HG03432 (cell line): ENCODE data around the gene TRIM59.

ENCODE experiments used
- ATAC-seq: cut with Tn5 transposase; IDR thresholded peaks from one replicate; pipeline ENCODE4 v1.9.1; 2021; ENCODE audit warnings: mild to moderate bottlenecking, moderate library complexity; ENCODE audit not compliant: unreplicated experiment

The TRIM59 gene

GRCh38 chr3:160403796-160404470 lies 45.7 kb downstream of the TRIM59 start:
- no peak for ATAC-seq

DNA sequence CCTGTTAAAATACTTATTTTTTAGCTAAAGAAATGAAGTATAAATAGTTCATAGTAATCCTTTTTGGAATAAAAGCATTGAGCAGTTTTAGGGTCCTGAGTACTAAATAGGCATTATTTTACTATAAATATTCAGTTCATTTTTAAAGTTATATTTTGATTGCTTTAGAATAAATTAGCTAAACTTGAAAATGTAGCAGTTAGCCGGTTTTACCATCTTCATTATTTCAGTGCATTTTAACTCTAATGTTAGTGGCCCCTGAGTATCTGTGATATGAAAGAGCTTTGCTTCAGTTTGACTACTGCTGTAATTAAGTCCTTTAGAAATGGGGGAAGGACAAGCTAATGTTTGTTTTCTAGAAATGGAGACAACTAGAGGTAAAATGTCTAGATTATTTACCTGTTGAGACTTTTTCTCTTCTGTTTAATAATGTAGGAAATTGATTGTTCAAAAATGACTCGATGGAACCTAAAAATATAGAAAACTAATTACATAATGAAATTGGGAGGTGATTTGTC lies 46.5 kb downstream of the TRIM59 start:
- no peak for ATAC-seq

- ATAC-seq, result no peak
Measured at GRCh38 chr3:160402221-160403027, 47.2 kb downstream of the TRIM59 start.

- no peak for ATAC-seq
Measured at GRCh38 chr3:160401291-160402095, 48.1 kb downstream of the TRIM59 start.

DNA sequence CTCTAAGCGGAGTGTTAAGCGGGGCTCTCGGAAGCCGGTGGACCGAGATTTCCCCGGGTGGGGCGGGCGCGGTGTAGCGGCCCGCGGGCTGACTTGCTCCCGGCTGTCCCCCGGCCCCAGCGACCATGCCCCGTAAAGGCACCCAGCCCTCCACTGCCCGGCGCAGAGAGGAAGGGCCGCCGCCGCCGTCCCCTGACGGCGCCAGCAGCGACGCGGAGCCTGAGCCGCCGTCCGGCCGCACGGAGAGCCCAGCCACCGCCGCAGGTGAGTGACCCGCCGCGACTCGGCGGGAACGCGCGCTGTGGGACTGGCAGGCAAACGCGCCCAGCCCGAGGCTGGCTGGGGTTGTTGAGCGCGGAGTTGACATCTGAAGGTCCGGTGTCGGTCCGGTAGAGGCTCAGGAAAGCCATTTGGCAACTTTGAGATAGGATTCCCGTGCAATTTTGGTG lies 48.9 kb downstream of the TRIM59 start:
- ATAC-seq, result peak; percentile 15

DNA sequence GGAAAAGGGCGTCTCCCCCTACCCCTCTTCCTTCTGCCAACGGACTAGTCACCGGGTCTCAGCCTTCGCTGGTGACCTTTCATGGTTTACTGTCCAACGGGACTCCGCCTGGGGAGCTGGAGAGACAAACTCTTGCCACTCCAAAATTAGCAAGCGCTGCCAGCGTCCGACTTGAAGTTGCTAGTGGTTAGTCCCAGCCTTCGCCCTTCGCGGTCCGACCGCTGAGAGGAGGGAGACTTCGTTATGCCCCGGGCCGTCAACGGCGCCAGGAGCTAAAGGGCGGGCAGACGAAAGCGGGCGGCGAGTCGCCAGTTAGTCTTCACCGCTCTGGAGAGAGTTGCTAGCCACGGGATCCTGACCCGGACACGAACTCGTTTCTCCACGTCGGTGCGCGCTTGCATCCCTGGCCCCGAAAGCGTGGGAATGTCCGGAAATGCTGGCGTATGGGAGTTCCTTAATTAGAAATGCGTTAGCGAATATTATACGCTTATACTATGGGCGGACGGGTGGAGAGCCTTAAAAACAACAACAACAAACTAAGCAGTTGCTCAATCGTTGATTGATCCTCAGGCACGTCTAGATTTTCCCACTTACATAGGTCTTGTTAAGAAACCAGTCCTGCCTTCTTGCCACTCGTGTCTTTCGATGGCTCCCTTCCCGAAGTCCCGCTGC lies 49.4 kb downstream of the TRIM59 start:
- ATAC-seq, result peak; percentile 15

DNA sequence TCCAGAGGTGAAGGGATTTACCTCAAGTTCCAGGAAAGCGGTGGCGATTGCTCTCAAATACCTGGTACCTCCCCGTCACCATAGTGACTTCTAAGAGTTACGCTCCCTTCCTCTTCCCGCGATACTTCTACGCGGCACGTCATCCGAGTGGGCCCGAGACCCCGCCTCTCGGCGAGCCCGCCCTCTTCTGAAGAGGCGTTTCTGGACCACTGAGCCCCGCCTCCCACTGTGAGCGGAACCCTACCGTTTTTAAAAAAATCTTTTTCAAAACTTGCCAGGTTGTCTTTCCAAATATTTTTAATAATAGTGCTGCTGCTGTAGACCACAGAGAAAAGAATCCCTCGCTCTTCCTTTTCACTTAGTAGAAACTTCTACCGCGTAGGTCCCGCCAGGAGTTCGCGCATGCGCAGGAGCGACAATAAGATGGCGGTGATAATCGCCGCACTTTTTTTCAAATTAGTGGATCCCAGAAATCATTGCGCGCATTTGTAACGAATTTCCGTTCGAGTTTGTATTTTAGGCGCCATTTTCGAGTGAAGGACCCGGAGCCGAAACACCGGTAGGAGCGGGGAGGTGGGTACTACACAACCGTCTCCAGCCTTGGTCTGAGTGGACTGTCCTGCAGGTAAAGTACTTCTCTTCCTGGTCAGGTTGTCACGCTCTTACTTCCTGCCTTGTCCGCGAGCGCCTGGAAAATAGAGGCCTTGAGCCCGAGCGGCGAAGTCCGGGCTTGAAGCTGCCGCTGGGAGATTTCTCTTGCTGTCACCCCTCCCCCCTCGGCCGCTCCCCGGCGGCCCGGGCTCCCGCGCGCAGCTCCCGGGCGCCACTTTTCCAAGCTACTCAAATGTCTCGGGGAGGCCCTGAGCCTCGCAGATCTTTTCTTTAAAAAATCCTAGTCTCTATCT lies 50.2 kb downstream of the TRIM59 start, which contains the start of the genes IFT80 and SMC4:
Gene IFT80 (minus strand): TSS at position 101 of the 905 bp plus-strand sequence. CDS start 14,625 bp downstream, outside the sequence.
Gene SMC4 (plus strand): TSS at position 526 of the 905 bp plus-strand sequence. CDS start 1,177 bp downstream, outside the sequence.
- peak; percentile 95 for ATAC-seq

GRCh38 chr3:160398820-160399124 lies 50.8 kb downstream of the TRIM59 start:
- ATAC-seq, result peak; percentile 13

- no peak for ATAC-seq
Measured at GRCh38 chr3:160395297-160395696, 54.3 kb downstream of the TRIM59 start.

DNA sequence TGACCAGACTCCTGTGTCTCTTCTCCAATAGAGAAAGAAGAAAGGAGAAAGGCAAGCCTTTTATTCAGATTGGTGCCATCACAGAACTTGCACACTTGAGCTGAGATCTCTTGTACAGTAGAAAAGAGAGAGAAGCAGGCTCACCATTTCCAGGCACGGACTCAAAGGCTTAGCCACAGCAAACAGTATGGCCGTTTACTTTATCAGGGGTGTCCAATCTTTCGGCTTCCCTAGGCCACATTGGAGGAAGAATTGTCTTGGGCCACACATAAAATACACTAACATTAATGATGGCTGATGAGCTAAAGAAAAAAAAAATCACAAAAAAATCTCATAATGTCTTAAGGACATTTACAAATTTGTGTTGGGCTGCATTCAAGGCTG lies 55.6 kb downstream of the TRIM59 start:
- ATAC-seq, result no peak

DNA sequence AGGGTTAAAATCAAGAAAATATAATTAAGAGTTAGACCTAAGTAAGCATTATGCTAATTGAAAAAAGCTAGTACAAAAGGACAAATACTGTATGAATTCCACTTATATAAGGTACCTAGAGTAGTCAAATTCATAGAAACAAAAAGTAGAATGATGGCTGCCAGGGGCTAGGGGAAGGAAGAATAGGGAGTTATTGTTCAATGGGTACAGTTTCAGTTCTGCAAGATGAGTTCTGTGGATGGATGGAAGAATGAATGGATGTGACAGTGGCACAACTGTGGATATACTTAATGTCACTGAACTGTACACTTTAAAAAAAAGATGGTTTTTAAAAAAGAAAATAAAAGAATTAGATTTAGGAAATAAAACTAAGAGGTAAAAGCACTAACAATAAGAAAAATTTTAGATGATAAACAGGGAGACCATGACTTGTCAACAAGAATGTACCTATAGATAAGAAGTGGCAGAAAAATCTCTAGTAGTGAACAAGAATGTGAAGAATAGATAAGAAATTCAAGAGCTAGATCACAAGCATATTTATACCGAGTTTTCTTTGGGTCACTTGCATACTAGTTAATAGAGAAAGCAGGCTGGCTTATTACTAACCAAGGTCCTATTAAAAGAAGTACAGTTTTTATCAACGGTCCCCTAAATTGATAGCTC lies 56.1 kb downstream of the TRIM59 start:
- no peak for ATAC-seq

GRCh38 chr3:160392798-160393197 lies 56.8 kb downstream of the TRIM59 start:
- ATAC-seq, result no peak

- no peak for ATAC-seq
Measured at GRCh38 chr3:160390565-160391138, 58.9 kb downstream of the TRIM59 start.
